ENCODE data around the gene MEOX2. TPM values are rescaled to one million over a fixed set of nuclear protein-coding genes. Genes with fewer than 3 reads are reported as not detected.

The MEOX2 gene
- total and polyA plus RNA-seq, 2 of the 13 experiments (the other 11 are each of a cell fraction or from before 2014, with no cell fraction given) = not detected

DNA sequence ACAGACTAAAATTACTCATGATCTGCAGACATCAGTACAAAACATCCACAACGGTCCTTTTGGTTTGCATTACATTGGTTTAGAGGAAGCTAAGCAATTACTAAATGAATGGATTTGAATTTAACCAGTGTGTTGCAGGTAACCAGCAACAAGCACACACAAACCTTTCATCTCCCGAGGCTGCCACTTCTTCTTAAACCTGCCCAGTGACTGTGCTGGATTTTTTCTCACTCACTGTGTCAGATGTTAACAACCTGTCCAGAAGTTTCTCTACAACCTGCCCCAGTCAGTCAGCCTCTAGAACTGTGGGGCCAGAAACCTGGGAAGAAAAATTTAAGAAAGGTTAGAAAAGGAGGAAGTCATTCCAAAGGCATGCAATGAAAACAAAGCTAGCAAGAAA, 2.4 kb upstream of the MEOX2 start (continued):
- TF ChIP-seq ZNF20 (CRISPR knock-in tag; IDR thresholded peaks at IDR 0.05) (no peak), HOXA5 (CRISPR knock-in tag; IDR thresholded peaks at IDR 0.05) (no peak)

- Histone ChIP-seq H2AFZ (ENCODE audit: low read length) (no peak overlapping the region), H3K36me3 (replicated peaks in 1 of 2; ENCODE audit: control insufficient read depth in 1 of 2, insufficient read depth in 2 of 2, low read length in 2 of 2) (no peaks in the 10 kb centered on the region), H4K20me1 (ENCODE audit: insufficient read depth, low read length) (no peaks in the 10 kb centered on the region), H3K4me1 (ENCODE audit: insufficient read depth, low read length) (no peaks in the 10 kb centered on the region), H3K79me2 (ENCODE audit: insufficient read depth, low read length) (no peaks in the 10 kb centered on the region), H3K27ac (ENCODE audit: extremely low read length, insufficient read depth, low read length) (no peak overlapping the region), H3K4me3 (replicated peaks in 1 of 3; ENCODE audit: insufficient read depth in 1 of 3, low read depth in 2 of 3, low read length in 3 of 3) (no peak overlapping the region), H3K4me2 (ENCODE audit: low read depth, low read length) (no peak overlapping the region), H3K9me3 (ENCODE audit: low read length) (no peaks in the 10 kb centered on the region), H3K9ac (ENCODE audit: insufficient read depth, low read depth, low read length) (no peak overlapping the region), H3K27me3 (ENCODE audit: control insufficient read depth in 1 of 2, insufficient read depth in 2 of 2, low read length in 2 of 2) (peaks cover 0 to 20% of the 10 kb centered on the region in 2 experiments; a peak in 2 of 5 replicates)
- whole genome bisulfite sequencing (ENCODE audit: low lambda C conversion rate) = 8% methylated on average over 10 of the region's 10 CpGs
- TF ChIP-seq SMAD9 (CRISPR knock-in tag; IDR thresholded peaks at IDR 0.05) (no peak), ZNF562 (CRISPR knock-in tag; IDR thresholded peaks at IDR 0.05; ENCODE audit: borderline replicate concordance) (no peak), HMG20B (CRISPR knock-in tag; conservative IDR thresholded peaks at IDR 0.05) (no peak), HOXD1 (CRISPR knock-in tag; IDR thresholded peaks at IDR 0.05) (no peak), ZFP37 (CRISPR knock-in tag; IDR thresholded peaks at IDR 0.05; ENCODE audit: borderline replicate concordance) (no peak), POGZ (CRISPR knock-in tag; IDR thresholded peaks at IDR 0.05) (no peak), SRF (IDR thresholded peaks at IDR 0.05; ENCODE audit: low read depth, low read length) (no peak), KAT8 (CRISPR knock-in tag; IDR thresholded peaks at IDR 0.05) (no peak), ZNF44 (CRISPR knock-in tag; IDR thresholded peaks at IDR 0.05) (no peak)
- TF ChIP-seq, protein P1, sequence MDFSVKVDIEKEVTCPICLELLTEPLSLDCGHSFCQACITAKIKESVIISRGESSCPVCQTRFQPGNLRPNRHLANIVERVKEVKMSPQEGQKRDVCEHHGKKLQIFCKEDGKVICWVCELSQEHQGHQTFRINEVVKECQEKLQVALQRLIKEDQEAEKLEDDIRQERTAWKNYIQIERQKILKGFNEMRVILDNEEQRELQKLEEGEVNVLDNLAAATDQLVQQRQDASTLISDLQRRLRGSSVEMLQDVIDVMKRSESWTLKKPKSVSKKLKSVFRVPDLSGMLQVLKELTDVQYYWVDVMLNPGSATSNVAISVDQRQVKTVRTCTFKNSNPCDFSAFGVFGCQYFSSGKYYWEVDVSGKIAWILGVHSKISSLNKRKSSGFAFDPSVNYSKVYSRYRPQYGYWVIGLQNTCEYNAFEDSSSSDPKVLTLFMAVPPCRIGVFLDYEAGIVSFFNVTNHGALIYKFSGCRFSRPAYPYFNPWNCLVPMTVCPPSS (IDR thresholded peaks at IDR 0.05) = no peak
- TF ChIP-seq, protein P2, sequence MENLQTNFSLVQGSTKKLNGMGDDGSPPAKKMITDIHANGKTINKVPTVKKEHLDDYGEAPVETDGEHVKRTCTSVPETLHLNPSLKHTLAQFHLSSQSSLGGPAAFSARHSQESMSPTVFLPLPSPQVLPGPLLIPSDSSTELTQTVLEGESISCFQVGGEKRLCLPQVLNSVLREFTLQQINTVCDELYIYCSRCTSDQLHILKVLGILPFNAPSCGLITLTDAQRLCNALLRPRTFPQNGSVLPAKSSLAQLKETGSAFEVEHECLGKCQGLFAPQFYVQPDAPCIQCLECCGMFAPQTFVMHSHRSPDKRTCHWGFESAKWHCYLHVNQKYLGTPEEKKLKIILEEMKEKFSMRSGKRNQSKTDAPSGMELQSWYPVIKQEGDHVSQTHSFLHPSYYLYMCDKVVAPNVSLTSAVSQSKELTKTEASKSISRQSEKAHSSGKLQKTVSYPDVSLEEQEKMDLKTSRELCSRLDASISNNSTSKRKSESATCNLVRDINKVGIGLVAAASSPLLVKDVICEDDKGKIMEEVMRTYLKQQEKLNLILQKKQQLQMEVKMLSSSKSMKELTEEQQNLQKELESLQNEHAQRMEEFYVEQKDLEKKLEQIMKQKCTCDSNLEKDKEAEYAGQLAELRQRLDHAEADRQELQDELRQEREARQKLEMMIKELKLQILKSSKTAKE (CRISPR knock-in tag; IDR thresholded peaks at IDR 0.05; ENCODE audit: borderline replicate concordance) = no peak
- intact Hi-C loops (cut with micrococcal nuclease; ENCODE audit: unreplicated experiment) (no loop called here), in situ Hi-C loops (cut with HindIII; ENCODE audit: extremely low pct_ligation_motif_present, low pct_unique_long_range_greater_than_20kb) (no loop called here)
- no peak for FAIRE-seq
- DNase-seq (ENCODE audit: low spot score) = no peak
- ChIA-PET CTCF (ENCODE audit: low intra/inter-chr PET ratio, low total read pairs) (no interaction called here), POLR2A (no interaction called here)
- no TSS peak for BruUV-seq (replicated peaks)
- no peak for ATAC-seq
These were observed 1.8 kb upstream of the MEOX2 start for GRCh38 chr7:15688279-15688626.
